OCI-LY7 (cell line): ENCODE results near the gene BIK.

Experiments
- CTCF ChIP-seq: fragments of 200-600 bp; sonication (generic); conservative IDR thresholded peaks from 2 replicates; pipeline ENCODE4 v1.5.1; 2014; ENCODE audit warnings: mild to moderate bottlenecking, antibody characterized with exemption, low read length, moderate library complexity, mixed read lengths
- EZH2phosphoT487 ChIP-seq: fragments of 200-600 bp; sonication (generic); IDR thresholded peaks from 2 replicates; pipeline ENCODE4 v1.6.1; 2018; ENCODE audit warnings: low read depth, borderline replicate concordance, mild to moderate bottlenecking, mixed run types, antibody characterized with exemption, low read length, moderate library complexity, mixed read lengths

GRCh38 chr22:43109511-43109910, 1.0 kb upstream of the BIK start:
- TF ChIP-seq CTCF (no peak), EZH2phosphoT487 (no peak)
